ENCODE results near the gene NCAPG2. TPM values are rescaled to one million over a fixed set of nuclear protein-coding genes. Genes with fewer than 3 reads are reported as not detected.

Gene NCAPG2
- total and polyA plus RNA-seq, 2 donors (not counting 1 experiment from before 2014, with no cell fraction given): 10.9 to 18.7 TPM

GRCh38 chr7:158680754-158681153 lies 23.9 kb downstream of the NCAPG2 start:
- H3K79me2 ChIP-seq (ENCODE audit: control insufficient read depth, insufficient read depth, low read length): no peaks in the 10 kb centered on the region
- H3K27me3 ChIP-seq (ENCODE audit: control insufficient read depth, insufficient read depth, low read length): no peaks in the 10 kb centered on the region
- H3K27ac ChIP-seq (ENCODE audit: insufficient read depth, low read length): no peak overlapping the region
- H3K9ac ChIP-seq (ENCODE audit: insufficient read depth, low read length): no peak overlapping the region
- H3K4me3 ChIP-seq (replicated peaks in 1 of 4; ENCODE audit: control extremely low read depth in 1 of 4, insufficient read depth in 1 of 4, low read depth in 3 of 4, low read length in 4 of 4): no peak overlapping the region
- H3K4me2 ChIP-seq (ENCODE audit: extremely low read depth, insufficient read depth, low read length): no peak overlapping the region
- TF ChIP-seq EZH2 (IDR thresholded peaks at IDR 0.05; ENCODE audit: low read length, missing control alignments): no peak
- TF ChIP-seq, protein P1, sequence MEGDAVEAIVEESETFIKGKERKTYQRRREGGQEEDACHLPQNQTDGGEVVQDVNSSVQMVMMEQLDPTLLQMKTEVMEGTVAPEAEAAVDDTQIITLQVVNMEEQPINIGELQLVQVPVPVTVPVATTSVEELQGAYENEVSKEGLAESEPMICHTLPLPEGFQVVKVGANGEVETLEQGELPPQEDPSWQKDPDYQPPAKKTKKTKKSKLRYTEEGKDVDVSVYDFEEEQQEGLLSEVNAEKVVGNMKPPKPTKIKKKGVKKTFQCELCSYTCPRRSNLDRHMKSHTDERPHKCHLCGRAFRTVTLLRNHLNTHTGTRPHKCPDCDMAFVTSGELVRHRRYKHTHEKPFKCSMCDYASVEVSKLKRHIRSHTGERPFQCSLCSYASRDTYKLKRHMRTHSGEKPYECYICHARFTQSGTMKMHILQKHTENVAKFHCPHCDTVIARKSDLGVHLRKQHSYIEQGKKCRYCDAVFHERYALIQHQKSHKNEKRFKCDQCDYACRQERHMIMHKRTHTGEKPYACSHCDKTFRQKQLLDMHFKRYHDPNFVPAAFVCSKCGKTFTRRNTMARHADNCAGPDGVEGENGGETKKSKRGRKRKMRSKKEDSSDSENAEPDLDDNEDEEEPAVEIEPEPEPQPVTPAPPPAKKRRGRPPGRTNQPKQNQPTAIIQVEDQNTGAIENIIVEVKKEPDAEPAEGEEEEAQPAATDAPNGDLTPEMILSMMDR (conservative IDR thresholded peaks at IDR 0.05 in 1 of 2, IDR thresholded peaks at IDR 0.05 in 1 of 2; ENCODE audit: low read depth in 1 of 2, low read length in 2 of 2): no peak
- H3K36me3 ChIP-seq (ENCODE audit: control insufficient read depth, insufficient read depth, low read length): peaks cover 7% of the 10 kb centered on the region
- H3K9me3 ChIP-seq (ENCODE audit: control insufficient read depth, insufficient read depth, low read depth, low read length): no peaks in the 10 kb centered on the region
- H3K4me1 ChIP-seq (ENCODE audit: control insufficient read depth, extremely low read depth, insufficient read depth, low read length): peaks cover 12% of the 10 kb centered on the region
- H4K20me1 ChIP-seq (ENCODE audit: control insufficient read depth, extremely low read depth, insufficient read depth, low read length): no peaks in the 10 kb centered on the region
- peak in 1 of 2 donors; percentile 6 for DNase-seq (ENCODE audit: low read depth in 2 of 2)
- H2AFZ ChIP-seq (ENCODE audit: low read length): no peak overlapping the region

GRCh38 chr7:158676906-158677305 lies 27.7 kb downstream of the NCAPG2 start:
- H3K4me1 ChIP-seq (ENCODE audit: control insufficient read depth, extremely low read depth, insufficient read depth, low read length): no peaks in the 10 kb centered on the region
- no peaks in the 10 kb centered on the region for H3K79me2 ChIP-seq (ENCODE audit: control insufficient read depth, insufficient read depth, low read length)
- H3K4me2 ChIP-seq (ENCODE audit: extremely low read depth, insufficient read depth, low read length): no peak overlapping the region
- no peak overlapping the region for H3K4me3 ChIP-seq (replicated peaks in 1 of 4; ENCODE audit: control extremely low read depth in 1 of 4, insufficient read depth in 1 of 4, low read depth in 3 of 4, low read length in 4 of 4)
- H3K27me3 ChIP-seq (ENCODE audit: control insufficient read depth, insufficient read depth, low read length): no peaks in the 10 kb centered on the region
- no peaks in the 10 kb centered on the region for H4K20me1 ChIP-seq (ENCODE audit: control insufficient read depth, extremely low read depth, insufficient read depth, low read length)
- no peak overlapping the region for H3K27ac ChIP-seq (ENCODE audit: insufficient read depth, low read length)
- no peak overlapping the region for H2AFZ ChIP-seq (ENCODE audit: low read length)
- TF ChIP-seq EZH2 (IDR thresholded peaks at IDR 0.05; ENCODE audit: low read length, missing control alignments): no peak
- TF ChIP-seq, protein P1 (conservative IDR thresholded peaks at IDR 0.05 in 1 of 2, IDR thresholded peaks at IDR 0.05 in 1 of 2; ENCODE audit: low read depth in 1 of 2, low read length in 2 of 2): no peak
- peaks cover 19% of the 10 kb centered on the region for H3K36me3 ChIP-seq (ENCODE audit: control insufficient read depth, insufficient read depth, low read length)
- H3K9me3 ChIP-seq (ENCODE audit: control insufficient read depth, insufficient read depth, low read depth, low read length): no peaks in the 10 kb centered on the region
- no peak overlapping the region for H3K9ac ChIP-seq (ENCODE audit: insufficient read depth, low read length)
- no peak for DNase-seq (ENCODE audit: low read depth in 2 of 2)

DNA sequence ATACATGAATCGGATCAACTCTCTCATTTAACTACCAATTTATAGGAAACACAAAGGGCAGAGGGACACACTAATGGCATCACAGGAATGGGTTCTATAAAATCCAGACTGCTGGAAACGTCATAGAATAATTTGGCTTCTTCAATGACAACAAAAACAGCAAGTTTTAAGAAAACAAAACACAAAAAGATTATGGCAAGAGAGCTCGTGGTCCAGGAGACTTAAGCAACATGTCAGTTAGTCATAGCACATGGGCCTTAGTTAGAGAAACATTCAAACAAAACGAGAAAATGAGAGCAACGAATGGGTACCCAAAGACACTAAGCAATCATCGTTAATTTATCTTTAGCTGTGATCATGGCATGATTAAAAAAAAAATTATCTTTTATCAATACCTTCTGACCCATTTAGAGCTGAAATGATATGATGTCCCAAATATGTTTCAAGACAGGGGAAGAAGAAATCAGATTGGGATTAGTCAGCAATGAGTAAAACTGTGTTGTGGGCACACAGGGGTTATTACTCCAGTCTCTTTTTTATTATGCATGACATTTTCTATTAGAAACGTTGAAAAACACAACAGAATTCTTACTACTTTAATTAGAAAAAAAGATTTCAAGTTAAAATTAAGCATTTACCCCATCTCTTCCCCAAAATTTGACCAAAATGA lies 28.3 kb downstream of the NCAPG2 start:
- TF ChIP-seq, protein P1 (conservative IDR thresholded peaks at IDR 0.05 in 1 of 2, IDR thresholded peaks at IDR 0.05 in 1 of 2; ENCODE audit: low read depth in 1 of 2, low read length in 2 of 2): no peak
- no peak for TF ChIP-seq EZH2 (IDR thresholded peaks at IDR 0.05; ENCODE audit: low read length, missing control alignments)
- H3K27me3 ChIP-seq (ENCODE audit: control insufficient read depth, insufficient read depth, low read length): no peaks in the 10 kb centered on the region
- H3K36me3 ChIP-seq (ENCODE audit: control insufficient read depth, insufficient read depth, low read length): peaks cover 20% of the 10 kb centered on the region
- H3K27ac ChIP-seq (ENCODE audit: insufficient read depth, low read length): no peak overlapping the region
- H3K4me3 ChIP-seq (replicated peaks in 1 of 4; ENCODE audit: control extremely low read depth in 1 of 4, insufficient read depth in 1 of 4, low read depth in 3 of 4, low read length in 4 of 4): no peak overlapping the region
- no peak overlapping the region for H2AFZ ChIP-seq (ENCODE audit: low read length)
- H3K79me2 ChIP-seq (ENCODE audit: control insufficient read depth, insufficient read depth, low read length): no peaks in the 10 kb centered on the region
- H3K9me3 ChIP-seq (ENCODE audit: control insufficient read depth, insufficient read depth, low read depth, low read length): no peaks in the 10 kb centered on the region
- no peak overlapping the region for H3K9ac ChIP-seq (ENCODE audit: insufficient read depth, low read length)
- no peaks in the 10 kb centered on the region for H4K20me1 ChIP-seq (ENCODE audit: control insufficient read depth, extremely low read depth, insufficient read depth, low read length)
- H3K4me1 ChIP-seq (ENCODE audit: control insufficient read depth, extremely low read depth, insufficient read depth, low read length): no peaks in the 10 kb centered on the region
- peak; percentile 8 to 45 for DNase-seq (ENCODE audit: low read depth in 2 of 2)
- H3K4me2 ChIP-seq (ENCODE audit: extremely low read depth, insufficient read depth, low read length): no peak overlapping the region
